Astrocyte (in vitro differentiated cells and primary cell): ENCODE measurements around the gene VEZT. TPM values are rescaled to one million over a fixed set of nuclear protein-coding genes. Genes with fewer than 3 reads are reported as not detected.
A peak's percentile ranks its signal among the peaks of the same experiment; 100 is the strongest.

Source experiments
- DNase-seq: peaks from one replicate; pipeline ENCODE4 v3.0.0-alpha.2; 2010; ENCODE audit warnings: low read depth
- FAIRE-seq: peaks from 2 replicates; lab custom pipeline; 2011; peaks lifted over from hg19 to GRCh38; lab: Jason Lieb, UNC
- H2AFZ ChIP-seq: 2 replicates; pipeline ENCODE4 v1.6.0; 2012; ENCODE audit warnings: low read depth, low read length, inconsistent platforms
- H3K27ac ChIP-seq: 2 replicates; pipeline ENCODE4 v1.5.1; 2011; ENCODE audit warnings: low read depth, low read length, inconsistent platforms
- H3K27me3 ChIP-seq: 2 replicates; pipeline ENCODE4 v1.6.0; 2011; ENCODE audit warnings: low read length, inconsistent platforms; ENCODE audit not compliant: insufficient read depth
- H3K36me3 ChIP-seq: 2 replicates; pipeline ENCODE4 v1.5.1; 2011; ENCODE audit warnings: low read length, inconsistent platforms; ENCODE audit not compliant: insufficient read depth
- H3K4me1 ChIP-seq: 2 replicates; pipeline ENCODE4 v1.5.1; 2011; ENCODE audit warnings: low read length, inconsistent platforms; ENCODE audit not compliant: insufficient read depth
- H3K4me2 ChIP-seq: 2 replicates; pipeline ENCODE4 v1.6.0; 2012; ENCODE audit warnings: low read length, inconsistent platforms
- H3K4me3 ChIP-seq: 2 replicates; pipeline ENCODE4 v1.5.1; 2011; ENCODE audit warnings: low read depth, mild to moderate bottlenecking, low read length, inconsistent platforms; ENCODE audit not compliant: insufficient read depth
- H3K79me2 ChIP-seq: 2 replicates; pipeline ENCODE4 v1.6.0; 2012; ENCODE audit warnings: mild to moderate bottlenecking, low read length, inconsistent platforms; ENCODE audit not compliant: insufficient read depth
- H3K9ac ChIP-seq: 2 replicates; pipeline ENCODE4 v1.6.0; 2012; ENCODE audit warnings: mild to moderate bottlenecking, low read length, inconsistent platforms
- H3K9me3 ChIP-seq: 2 replicates; pipeline ENCODE4 v1.5.1; 2012; ENCODE audit warnings: low read depth, mild to moderate bottlenecking, low read length, inconsistent platforms; ENCODE audit not compliant: insufficient read depth
- H4K20me1 ChIP-seq: 2 replicates; pipeline ENCODE4 v1.6.0; 2012; ENCODE audit warnings: low read length, inconsistent platforms; ENCODE audit not compliant: insufficient read depth
- H3K27ac Mint-ChIP-seq: one replicate; pipeline ENCODE4 v1.8.0; 2021; ENCODE audit warnings: mild to moderate bottlenecking, mixed read lengths; ENCODE audit not compliant: unreplicated experiment
- H3K27me3 Mint-ChIP-seq: one replicate; pipeline ENCODE4 v1.8.0; 2021; ENCODE audit warnings: low read depth, mixed read lengths; ENCODE audit not compliant: unreplicated experiment
- H3K36me3 Mint-ChIP-seq: one replicate; pipeline ENCODE4 v1.8.0; 2021; ENCODE audit warnings: low read depth, mixed read lengths; ENCODE audit not compliant: unreplicated experiment
- H3K4me1 Mint-ChIP-seq: one replicate; pipeline ENCODE4 v1.8.0; 2021; ENCODE audit warnings: low read depth, mixed read lengths; ENCODE audit not compliant: unreplicated experiment
- H3K4me3 Mint-ChIP-seq: one replicate; pipeline ENCODE4 v1.8.0; 2021; ENCODE audit warnings: mild to moderate bottlenecking, moderate library complexity, mixed read lengths; ENCODE audit not compliant: unreplicated experiment
- H3K9me3 Mint-ChIP-seq: one replicate; pipeline ENCODE4 v1.8.0; 2021; ENCODE audit warnings: mild to moderate bottlenecking, mixed read lengths; ENCODE audit not compliant: unreplicated experiment
- EZH2 ChIP-seq: IDR thresholded peaks from 2 replicates; pipeline ENCODE4 v1.6.1; 2012; ENCODE audit warnings: mild to moderate bottlenecking, low read length, inconsistent platforms; ENCODE audit not compliant: insufficient read depth
- total RNA-seq: library from RNA; stranded (reverse); gene quantifications from 2 replicates; pipeline ENCODE4 v1.2.1, GENCODE V29; 2021
- TF ChIP-seq, protein P1 (sequence below): IDR thresholded peaks from 2 replicates; pipeline ENCODE4 v1.5.1; 2011; ENCODE audit warnings: low read depth, mild to moderate bottlenecking, inconsistent platforms, low read length, moderate library complexity; ENCODE audit not compliant: insufficient read depth

The VEZT gene
- total RNA-seq, 1 donor from 2014 or later = 106 TPM

- Mint-ChIP-seq H3K4me1 (peaks cover 10% of the 10 kb centered on the region), H3K27ac (peak overlapping the region; percentile 93), H3K36me3 (no peaks in the 10 kb centered on the region), H3K9me3 (no peaks in the 10 kb centered on the region), H3K4me3 (peak overlapping the region; percentile 98), H3K27me3 (no peaks in the 10 kb centered on the region)
- no peaks in the 10 kb centered on the region for H3K9me3 ChIP-seq
- peak overlapping the region; percentile 94 for H3K9ac ChIP-seq
- peak overlapping the region; percentile 94 for H2AFZ ChIP-seq
- FAIRE-seq (no peak), DNase-seq (peak; percentile 60)
- peak overlapping the region; percentile 99 for H3K4me3 ChIP-seq
- H4K20me1 ChIP-seq = peaks cover 31% of the 10 kb centered on the region
- peaks cover 94% of the 10 kb centered on the region for H3K79me2 ChIP-seq
- no peaks in the 10 kb centered on the region for H3K36me3 ChIP-seq
- H3K27ac ChIP-seq = peak overlapping the region; percentile 95
- H3K4me1 ChIP-seq = peaks cover 9% of the 10 kb centered on the region
- H3K27me3 ChIP-seq = no peaks in the 10 kb centered on the region
- peak overlapping the region; percentile 91 for H3K4me2 ChIP-seq
- TF ChIP-seq EZH2 = no peak
- TF ChIP-seq, protein P1, sequence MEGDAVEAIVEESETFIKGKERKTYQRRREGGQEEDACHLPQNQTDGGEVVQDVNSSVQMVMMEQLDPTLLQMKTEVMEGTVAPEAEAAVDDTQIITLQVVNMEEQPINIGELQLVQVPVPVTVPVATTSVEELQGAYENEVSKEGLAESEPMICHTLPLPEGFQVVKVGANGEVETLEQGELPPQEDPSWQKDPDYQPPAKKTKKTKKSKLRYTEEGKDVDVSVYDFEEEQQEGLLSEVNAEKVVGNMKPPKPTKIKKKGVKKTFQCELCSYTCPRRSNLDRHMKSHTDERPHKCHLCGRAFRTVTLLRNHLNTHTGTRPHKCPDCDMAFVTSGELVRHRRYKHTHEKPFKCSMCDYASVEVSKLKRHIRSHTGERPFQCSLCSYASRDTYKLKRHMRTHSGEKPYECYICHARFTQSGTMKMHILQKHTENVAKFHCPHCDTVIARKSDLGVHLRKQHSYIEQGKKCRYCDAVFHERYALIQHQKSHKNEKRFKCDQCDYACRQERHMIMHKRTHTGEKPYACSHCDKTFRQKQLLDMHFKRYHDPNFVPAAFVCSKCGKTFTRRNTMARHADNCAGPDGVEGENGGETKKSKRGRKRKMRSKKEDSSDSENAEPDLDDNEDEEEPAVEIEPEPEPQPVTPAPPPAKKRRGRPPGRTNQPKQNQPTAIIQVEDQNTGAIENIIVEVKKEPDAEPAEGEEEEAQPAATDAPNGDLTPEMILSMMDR = no peak
These were observed 835 bp downstream of the VEZT start for GRCh38 chr12:95218150-95219133.

DNA sequence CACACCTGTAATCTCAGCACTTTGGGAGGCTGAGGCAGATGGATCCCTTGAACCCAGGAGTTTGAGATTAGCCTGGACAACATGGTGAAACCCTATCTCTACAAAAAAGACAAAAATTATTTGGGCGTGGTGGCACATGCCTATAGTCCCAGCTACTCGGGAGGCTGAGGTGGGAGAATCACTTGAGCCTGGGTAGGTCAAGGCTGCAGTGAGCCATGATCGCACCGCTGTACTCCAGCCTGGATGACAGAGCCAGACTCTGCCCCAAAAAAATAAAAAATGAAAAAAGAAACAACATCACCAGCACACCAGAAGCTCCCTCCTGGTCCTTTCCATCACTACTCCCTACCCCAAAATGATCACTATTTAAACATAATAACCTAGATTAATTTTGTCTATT lies 2.6 kb downstream of the VEZT start:
- H3K4me3 Mint-ChIP-seq = peak overlapping the region; percentile 98
- DNase-seq (no peak), FAIRE-seq (no peak)
- peak overlapping the region; percentile 91 for H3K4me2 ChIP-seq
- peaks cover 45% of the 10 kb centered on the region for H4K20me1 ChIP-seq
- H3K4me1 Mint-ChIP-seq = peaks cover 21% of the 10 kb centered on the region
- H3K27me3 ChIP-seq = no peaks in the 10 kb centered on the region
- no peak for TF ChIP-seq EZH2
- TF ChIP-seq, protein P1 = no peak
- H3K36me3 ChIP-seq = no peaks in the 10 kb centered on the region
- H3K9ac ChIP-seq = no peak overlapping the region
- peaks cover 95% of the 10 kb centered on the region for H3K79me2 ChIP-seq
- H2AFZ ChIP-seq = no peak overlapping the region
- H3K4me1 ChIP-seq = peaks cover 13% of the 10 kb centered on the region
- H3K9me3 ChIP-seq = no peaks in the 10 kb centered on the region
- no peak overlapping the region for H3K4me3 ChIP-seq
- no peaks in the 10 kb centered on the region for H3K27me3 Mint-ChIP-seq
- H3K9me3 Mint-ChIP-seq = no peaks in the 10 kb centered on the region
- H3K36me3 Mint-ChIP-seq = peaks cover 5% of the 10 kb centered on the region
- H3K27ac ChIP-seq = no peak overlapping the region
- H3K27ac Mint-ChIP-seq = no peak overlapping the region
